SK-N-SH treated with all-trans-retinoic acid at 6 μM for 48 hours (cell line): ENCODE results near the gene GAA.

ENCODE experiments used
- ARNTL ChIP-seq: fragments of 450-650 bp; formaldehyde crosslinking; IDR thresholded peaks from 2 replicates; pipeline ENCODE4 v1.5.0; 2020; ENCODE audit warnings: low read depth, mild to moderate bottlenecking, moderate library complexity, borderline replicate concordance
- BACH2 ChIP-seq: fragments of 250-450 bp; sonication (Bioruptor Pico); IDR thresholded peaks from 2 replicates; pipeline ENCODE4 v1.9.0; 2021; ENCODE audit warnings: mild to moderate bottlenecking, borderline replicate concordance
- CSDC2 ChIP-seq: fragments of 250-450 bp; sonication (Bioruptor Pico); IDR thresholded peaks from 2 replicates; pipeline ENCODE4 v1.5.0; 2020; ENCODE audit warnings: mild to moderate bottlenecking, moderate library complexity
- ISL1 ChIP-seq: fragments of 250-450 bp; sonication (Bioruptor Pico); IDR thresholded peaks from 2 replicates; pipeline ENCODE4 v2.1.2; 2022; ENCODE audit warnings: mild to moderate bottlenecking, moderate library complexity
- SNAI2 ChIP-seq: fragments of 250-450 bp; sonication (Bioruptor Pico); IDR thresholded peaks from 2 replicates; pipeline ENCODE4 v1.5.0; 2020; ENCODE audit warnings: mild to moderate bottlenecking, moderate library complexity
- ZC3H10 ChIP-seq: fragments of 250-450 bp; sonication (Bioruptor Pico); IDR thresholded peaks from 2 replicates; pipeline ENCODE4 v1.5.1; 2021; ENCODE audit warnings: mild to moderate bottlenecking, moderate library complexity
- ZFP3 ChIP-seq: fragments of 250-450 bp; sonication (Bioruptor Pico); IDR thresholded peaks from 2 replicates; pipeline ENCODE4 v1.5.0; 2020; ENCODE audit warnings: mild to moderate bottlenecking, moderate library complexity
- ZFP30 ChIP-seq: fragments of 450-650 bp; formaldehyde crosslinking; IDR thresholded peaks from 2 replicates; pipeline ENCODE4 v1.5.0; 2022; ENCODE audit warnings: mild to moderate bottlenecking, moderate library complexity
- ZNF70 ChIP-seq: fragments of 450-650 bp; formaldehyde crosslinking; IDR thresholded peaks from 2 replicates; pipeline ENCODE4 v1.5.0; 2020; ENCODE audit warnings: mild to moderate bottlenecking, moderate library complexity
- ZNF8 ChIP-seq: fragments of 450-650 bp; formaldehyde crosslinking; IDR thresholded peaks from 2 replicates; pipeline ENCODE4 v1.5.0; 2020; ENCODE audit warnings: mild to moderate bottlenecking, moderate library complexity
- TF ChIP-seq, protein P1 (sequence below): fragments of 250-450 bp; sonication (Bioruptor Pico); IDR thresholded peaks from 2 replicates; pipeline ENCODE4 v1.8.0; 2021; ENCODE audit warnings: low read depth, mild to moderate bottlenecking, moderate library complexity, borderline replicate concordance
- TF ChIP-seq, protein P2 (sequence below): fragments of 250-450 bp; sonication (Bioruptor Pico); IDR thresholded peaks from 2 replicates; pipeline ENCODE4 v1.8.0; 2020; ENCODE audit warnings: mild to moderate bottlenecking, moderate library complexity, borderline replicate concordance

DNA sequence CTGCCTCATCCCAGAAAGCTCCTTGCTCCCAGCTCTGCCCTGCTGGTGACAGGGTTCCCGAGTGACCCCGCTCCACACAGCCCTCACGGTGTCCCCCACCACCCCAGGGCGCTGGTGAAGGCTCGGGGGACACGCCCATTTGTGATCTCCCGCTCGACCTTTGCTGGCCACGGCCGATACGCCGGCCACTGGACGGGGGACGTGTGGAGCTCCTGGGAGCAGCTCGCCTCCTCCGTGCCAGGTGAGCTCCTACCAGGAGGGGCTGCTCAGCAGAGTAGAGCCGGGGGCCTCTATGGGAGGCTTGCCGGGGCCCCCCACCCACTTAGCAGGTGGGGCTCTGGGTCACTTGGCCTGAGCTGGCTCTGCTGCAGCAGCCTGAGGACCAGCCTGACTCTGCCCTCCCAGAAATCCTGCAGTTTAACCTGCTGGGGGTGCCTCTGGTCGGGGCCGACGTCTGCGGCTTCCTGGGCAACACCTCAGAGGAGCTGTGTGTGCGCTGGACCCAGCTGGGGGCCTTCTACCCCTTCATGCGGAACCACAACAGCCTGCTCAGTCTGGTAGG lies 11.2 kb downstream of the GAA start:
- TF ChIP-seq BACH2 (CRISPR knock-in tag) (no peak), ISL1 (no peak), CSDC2 (no peak), ARNTL (CRISPR knock-in tag) (no peak), ZFP30 (CRISPR knock-in tag) (no peak), ZFP3 (no peak), ZNF8 (no peak), ZNF70 (no peak), ZC3H10 (CRISPR knock-in tag) (no peak), SNAI2 (CRISPR knock-in tag) (no peak)
- TF ChIP-seq, protein P1, sequence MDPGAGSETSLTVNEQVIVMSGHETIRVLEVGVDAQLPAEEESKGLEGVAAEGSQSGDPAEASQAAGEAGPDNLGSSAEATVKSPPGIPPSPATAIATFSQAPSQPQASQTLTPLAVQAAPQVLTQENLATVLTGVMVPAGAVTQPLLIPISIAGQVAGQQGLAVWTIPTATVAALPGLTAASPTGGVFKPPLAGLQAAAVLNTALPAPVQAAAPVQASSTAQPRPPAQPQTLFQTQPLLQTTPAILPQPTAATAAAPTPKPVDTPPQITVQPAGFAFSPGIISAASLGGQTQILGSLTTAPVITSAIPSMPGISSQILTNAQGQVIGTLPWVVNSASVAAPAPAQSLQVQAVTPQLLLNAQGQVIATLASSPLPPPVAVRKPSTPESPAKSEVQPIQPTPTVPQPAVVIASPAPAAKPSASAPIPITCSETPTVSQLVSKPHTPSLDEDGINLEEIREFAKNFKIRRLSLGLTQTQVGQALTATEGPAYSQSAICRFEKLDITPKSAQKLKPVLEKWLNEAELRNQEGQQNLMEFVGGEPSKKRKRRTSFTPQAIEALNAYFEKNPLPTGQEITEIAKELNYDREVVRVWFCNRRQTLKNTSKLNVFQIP, result no peak
- TF ChIP-seq, protein P2, sequence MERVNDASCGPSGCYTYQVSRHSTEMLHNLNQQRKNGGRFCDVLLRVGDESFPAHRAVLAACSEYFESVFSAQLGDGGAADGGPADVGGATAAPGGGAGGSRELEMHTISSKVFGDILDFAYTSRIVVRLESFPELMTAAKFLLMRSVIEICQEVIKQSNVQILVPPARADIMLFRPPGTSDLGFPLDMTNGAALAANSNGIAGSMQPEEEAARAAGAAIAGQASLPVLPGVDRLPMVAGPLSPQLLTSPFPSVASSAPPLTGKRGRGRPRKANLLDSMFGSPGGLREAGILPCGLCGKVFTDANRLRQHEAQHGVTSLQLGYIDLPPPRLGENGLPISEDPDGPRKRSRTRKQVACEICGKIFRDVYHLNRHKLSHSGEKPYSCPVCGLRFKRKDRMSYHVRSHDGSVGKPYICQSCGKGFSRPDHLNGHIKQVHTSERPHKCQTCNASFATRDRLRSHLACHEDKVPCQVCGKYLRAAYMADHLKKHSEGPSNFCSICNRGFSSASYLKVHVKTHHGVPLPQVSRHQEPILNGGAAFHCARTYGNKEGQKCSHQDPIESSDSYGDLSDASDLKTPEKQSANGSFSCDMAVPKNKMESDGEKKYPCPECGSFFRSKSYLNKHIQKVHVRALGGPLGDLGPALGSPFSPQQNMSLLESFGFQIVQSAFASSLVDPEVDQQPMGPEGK (CRISPR knock-in tag), result no peak
